Astrocyte of the spinal cord (primary cell): ENCODE data around the gene MST1.

Experiments used
- DNase-seq: peaks from one replicate; pipeline ENCODE4 v3.0.0; 2011; ENCODE audit warnings: low read depth, low spot score
- H3K4me3 ChIP-seq: 2 replicates; pipeline ENCODE4 v1.5.1; 2011; ENCODE audit warnings: low read depth, mild to moderate bottlenecking, low read length, moderate library complexity
- CTCF ChIP-seq: IDR thresholded peaks from 2 replicates; pipeline ENCODE4 v1.5.1; 2012; ENCODE audit warnings: low read depth, mild to moderate bottlenecking, low read length, inconsistent platforms
- in situ Hi-C: cut with HindIII; loops from 2 replicates; pipeline ENCODE4 v1.10.0; 2017; ENCODE audit warnings: low sequenced_read_pairs

The MST1 gene

GRCh38 chr3:49671291-49672288 lies 17.7 kb downstream of the MST1 start:
- DNase-seq, result peak; percentile 57
- in situ Hi-C loops, result no loop called here
- H3K4me3 ChIP-seq, result no peak overlapping the region

GRCh38 chr3:49670940-49671290 lies 18.4 kb downstream of the MST1 start:
- DNase-seq, result no peak
- no peak for TF ChIP-seq CTCF
- in situ Hi-C loops, result no loop called here
- no peak overlapping the region for H3K4me3 ChIP-seq

More at GRCh38 chr3:49671291-49672288, 17.7 kb downstream of the MST1 start:
- peak; percentile 92 for TF ChIP-seq CTCF

GRCh38 chr3:49669352-49669751 lies 19.9 kb downstream of the MST1 start:
- no peak for TF ChIP-seq CTCF
- no peak overlapping the region for H3K4me3 ChIP-seq
- no peak for DNase-seq
- in situ Hi-C loops, result no loop called here

GRCh38 chr3:49668861-49669260 lies 20.4 kb downstream of the MST1 start:
- TF ChIP-seq CTCF, result no peak
- in situ Hi-C loops, result no loop called here
- DNase-seq, result peak; percentile 17
- no peak overlapping the region for H3K4me3 ChIP-seq

- no peak for TF ChIP-seq CTCF
- no peak for DNase-seq
- in situ Hi-C loops, result no loop called here
- no peak overlapping the region for H3K4me3 ChIP-seq
Measured at GRCh38 chr3:49668414-49668797, 20.9 kb downstream of the MST1 start.

GRCh38 chr3:49667701-49668413 lies 21.4 kb downstream of the MST1 start:
- TF ChIP-seq CTCF, result no peak
- no peak for DNase-seq
- in situ Hi-C loops, result no loop called here
- no peak overlapping the region for H3K4me3 ChIP-seq
